GM21717 (cell line): ENCODE measurements around the gene ZNF92.
"Not testable (repeated sequence)": the region's sequence is repeated elsewhere in the genome, so short reads cannot be mapped to it uniquely, and the experiment has no call there.

Experiments
- ATAC-seq: cut with Tn5 transposase; IDR thresholded peaks from one replicate; pipeline ENCODE4 v1.9.1; 2021; ENCODE audit warnings: mild to moderate bottlenecking, moderate library complexity; ENCODE audit not compliant: unreplicated experiment

ZNF92 gene

GRCh38 chr7:65423286-65423685, 49.6 kb downstream of the ZNF92 start:
- not testable (repeated sequence) for ATAC-seq

GRCh38 chr7:65429642-65430343, 56.1 kb downstream of the ZNF92 start:
- ATAC-seq: no peak

- no peak for ATAC-seq
These were observed 56.9 kb downstream of the ZNF92 start for GRCh38 chr7:65430344-65431186.

- no peak for ATAC-seq
These were observed 60.7 kb downstream of the ZNF92 start for GRCh38 chr7:65434307-65434706.

GRCh38 chr7:65436163-65436562, 62.5 kb downstream of the ZNF92 start:
- no peak for ATAC-seq

- ATAC-seq: no peak
These were observed 64.9 kb downstream of the ZNF92 start for GRCh38 chr7:65438598-65438997.

GRCh38 chr7:65441010-65441409, 67.4 kb downstream of the ZNF92 start:
- ATAC-seq: no peak

- ATAC-seq: no peak
These were observed 70.7 kb downstream of the ZNF92 start for GRCh38 chr7:65444205-65444842.

GRCh38 chr7:65444899-65445823, 71.5 kb downstream of the ZNF92 start:
- ATAC-seq: no peak

- not testable (repeated sequence) for ATAC-seq
These were observed 73.4 kb downstream of the ZNF92 start for GRCh38 chr7:65447041-65447440.

GRCh38 chr7:65448816-65449504, 75.3 kb downstream of the ZNF92 start:
- ATAC-seq: no peak

- no peak for ATAC-seq
These were observed 75.8 kb downstream of the ZNF92 start for GRCh38 chr7:65449505-65449852.
